GM18502 (cell line): Measurements from ENCODE around the gene ASB10.

Source experiments
- ATAC-seq: cut with Tn5 transposase; IDR thresholded peaks from one replicate; pipeline ENCODE4 v1.9.1; 2021; ENCODE audit warnings: mild to moderate bottlenecking; ENCODE audit not compliant: unreplicated experiment, poor library complexity

Gene ASB10

GRCh38 chr7:151186640-151187408 lies at the start of gene ASB10:
Gene ASB10 (minus strand): TSS chr7:151187250. CDS start chr7:151187130, 120 bp downstream.
- ATAC-seq, result no peak

- no peak for ATAC-seq
Observed at GRCh38 chr7:151236406-151236805, 49.4 kb upstream of the ASB10 start.

- ATAC-seq, result no peak
Observed at GRCh38 chr7:151235091-151235787, 48.2 kb upstream of the ASB10 start.

- ATAC-seq, result no peak
Observed at GRCh38 chr7:151233804-151234203, 46.8 kb upstream of the ASB10 start.

GRCh38 chr7:151232917-151233701 lies 46.1 kb upstream of the ASB10 start:
- ATAC-seq, result peak; percentile 33

GRCh38 chr7:151232091-151232916 lies 45.3 kb upstream of the ASB10 start, which contains the start of gene CHPF2:
Gene CHPF2 (plus strand): TSS chr7:151232483. CDS start chr7:151234012, 1,529 bp downstream.
- ATAC-seq, result peak; percentile 98

- ATAC-seq, result no peak
Observed at GRCh38 chr7:151231080-151231479, 44.0 kb upstream of the ASB10 start.

- ATAC-seq, result no peak
Observed at GRCh38 chr7:151229249-151229648, 42.2 kb upstream of the ASB10 start.

GRCh38 chr7:151228024-151228866 lies 41.2 kb upstream of the ASB10 start:
- no peak for ATAC-seq

- peak; percentile 99 for ATAC-seq
Observed at GRCh38 chr7:151226875-151227782, 40.1 kb upstream of the ASB10 start, which contains the start of gene ABCF2. Gene ABCF2 (minus strand): TSS chr7:151227205. CDS start chr7:151226458, 747 bp downstream.

GRCh38 chr7:151226560-151226874 lies 39.5 kb upstream of the ASB10 start:
- peak; percentile 10 for ATAC-seq

GRCh38 chr7:151225948-151226510 lies 39.0 kb upstream of the ASB10 start:
- no peak for ATAC-seq

- ATAC-seq, result no peak
Observed at GRCh38 chr7:151223728-151224127, 36.7 kb upstream of the ASB10 start.

GRCh38 chr7:151218170-151218569 lies 31.1 kb upstream of the ASB10 start:
- ATAC-seq, result no peak

- no peak for ATAC-seq
Observed at GRCh38 chr7:151215396-151215795, 28.3 kb upstream of the ASB10 start.

- ATAC-seq, result no peak
Observed at GRCh38 chr7:151213826-151214225, 26.8 kb upstream of the ASB10 start.

- no peak for ATAC-seq
Observed at GRCh38 chr7:151212626-151213025, 25.6 kb upstream of the ASB10 start.
